Measurements from ENCODE around the gene SMAD2.

Gene SMAD2

DNA sequence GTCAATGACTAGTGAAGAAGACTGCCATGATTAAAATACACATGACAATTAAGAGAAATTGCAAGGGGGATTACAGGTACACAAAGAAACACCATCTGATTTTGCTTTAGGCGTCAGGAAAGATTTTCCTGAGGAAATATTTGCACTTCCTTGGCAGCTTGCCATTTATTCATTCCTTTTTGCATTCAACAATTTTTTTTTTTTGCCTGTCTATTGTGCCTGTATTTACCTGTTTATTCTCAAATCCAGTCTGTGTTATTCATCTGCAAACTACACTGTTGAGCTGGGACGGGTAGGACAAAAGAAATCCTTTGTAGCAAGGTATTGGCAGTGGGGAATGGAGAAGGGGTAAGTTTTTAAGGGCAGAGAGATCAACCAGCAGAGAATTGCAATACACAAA is 31.8 kb downstream of the SMAD2 start:
- no peak for DNase-seq (ENCODE audit: low read depth, low spot score)
- Histone ChIP-seq H3K27ac (ENCODE audit: low read length) (no peak overlapping the region), H3K4me1 (ENCODE audit: control insufficient read depth, insufficient read depth, low read length) (peaks cover 3% of the 10 kb centered on the region), H3K9me3 (ENCODE audit: control insufficient read depth, insufficient read depth, low read length) (no peaks in the 10 kb centered on the region), H3K4me3 (ENCODE audit: low read length) (no peak overlapping the region), H3K36me3 (ENCODE audit: control insufficient read depth, insufficient read depth, low read length) (peaks cover 2% of the 10 kb centered on the region; the same call in 1 of the 2 replicates), H3K27me3 (ENCODE audit: control insufficient read depth, insufficient read depth, low read length) (no peaks in the 10 kb centered on the region)
- WGBS (ENCODE audit: insufficient coverage, insufficient read length), result no CpG with 5 or more reads among the region's 2 CpGs

DNA sequence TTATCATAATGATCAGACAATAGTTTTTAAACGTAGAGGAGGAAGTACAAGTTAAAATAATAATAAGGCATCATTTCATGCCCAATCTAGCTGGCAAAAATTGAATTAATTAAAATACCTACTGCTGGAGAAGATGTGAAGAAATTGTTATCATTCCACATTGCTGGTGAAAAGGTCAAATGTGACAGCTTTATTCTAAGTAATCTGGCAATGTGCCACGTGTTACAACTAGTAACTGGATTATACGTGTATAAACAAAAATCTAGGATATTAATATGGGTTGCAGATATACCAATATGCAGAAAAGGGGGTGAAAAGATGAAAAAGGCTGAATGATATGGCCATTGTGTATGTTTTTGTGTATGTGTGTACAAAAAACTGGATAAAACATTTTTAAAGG is 32.4 kb downstream of the SMAD2 start:
- H3K9me3 ChIP-seq (ENCODE audit: control insufficient read depth, insufficient read depth, low read length), result no peaks in the 10 kb centered on the region
- DNase-seq (ENCODE audit: low read depth, low spot score), result no peak
- no peaks in the 10 kb centered on the region for H3K27me3 ChIP-seq (ENCODE audit: control insufficient read depth, insufficient read depth, low read length)
- peaks cover 2% of the 10 kb centered on the region; the same call in 1 of the 2 replicates for H3K36me3 ChIP-seq (ENCODE audit: control insufficient read depth, insufficient read depth, low read length)
- H3K4me3 ChIP-seq (ENCODE audit: low read length), result no peak overlapping the region
- H3K27ac ChIP-seq (ENCODE audit: low read length), result no peak overlapping the region
- no CpG with 5 or more reads among the region's 3 CpGs for WGBS (ENCODE audit: insufficient coverage, insufficient read length)
- peaks cover 3% of the 10 kb centered on the region for H3K4me1 ChIP-seq (ENCODE audit: control insufficient read depth, insufficient read depth, low read length)

DNA sequence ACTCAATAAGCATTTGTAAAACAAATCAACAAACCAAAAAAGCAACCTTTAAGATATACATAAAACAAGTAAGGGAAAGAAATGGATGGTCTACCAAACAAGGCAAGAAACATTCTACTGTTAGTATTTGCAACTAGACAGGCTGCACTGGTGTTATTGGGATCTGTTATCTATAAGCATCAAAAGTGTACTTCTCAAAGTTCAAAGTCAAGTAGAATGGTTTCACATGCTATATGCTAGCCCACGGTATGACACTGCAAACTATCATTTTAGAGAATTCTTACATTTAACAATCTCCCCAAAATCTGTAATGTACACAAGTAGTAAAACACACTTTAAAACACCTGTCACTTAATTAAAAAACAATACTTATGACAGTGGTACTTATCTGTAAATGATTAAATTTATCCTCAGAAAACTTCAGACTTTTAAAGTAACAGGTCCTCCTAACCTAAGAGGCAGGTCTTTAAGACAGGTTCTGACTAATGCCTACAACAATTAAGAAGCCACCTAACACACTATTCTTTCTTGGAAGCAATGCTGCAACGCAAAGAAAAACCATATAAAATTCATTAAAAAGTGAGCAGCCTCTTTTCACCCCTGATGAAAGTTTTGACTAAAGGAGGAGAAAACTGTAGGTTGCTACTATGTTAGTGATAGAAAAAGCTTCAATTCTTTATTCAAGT is 34.8 kb downstream of the SMAD2 start:
- Histone ChIP-seq H3K9me3 (ENCODE audit: control insufficient read depth, insufficient read depth, low read length) (no peaks in the 10 kb centered on the region), H3K4me1 (ENCODE audit: control insufficient read depth, insufficient read depth, low read length) (peaks cover 3% of the 10 kb centered on the region; the same call in 1 of the 2 replicates), H3K36me3 (ENCODE audit: control insufficient read depth, insufficient read depth, low read length) (peaks cover 2% of the 10 kb centered on the region; the same call in 1 of the 2 replicates), H3K4me3 (ENCODE audit: low read length) (no peak overlapping the region), H3K27me3 (ENCODE audit: control insufficient read depth, insufficient read depth, low read length) (no peaks in the 10 kb centered on the region), H3K27ac (ENCODE audit: low read length) (no peak overlapping the region)
- no peak for DNase-seq (ENCODE audit: low read depth, low spot score)
- WGBS (ENCODE audit: insufficient coverage, insufficient read length), result no CpG with 5 or more reads among the region's 2 CpGs

DNA sequence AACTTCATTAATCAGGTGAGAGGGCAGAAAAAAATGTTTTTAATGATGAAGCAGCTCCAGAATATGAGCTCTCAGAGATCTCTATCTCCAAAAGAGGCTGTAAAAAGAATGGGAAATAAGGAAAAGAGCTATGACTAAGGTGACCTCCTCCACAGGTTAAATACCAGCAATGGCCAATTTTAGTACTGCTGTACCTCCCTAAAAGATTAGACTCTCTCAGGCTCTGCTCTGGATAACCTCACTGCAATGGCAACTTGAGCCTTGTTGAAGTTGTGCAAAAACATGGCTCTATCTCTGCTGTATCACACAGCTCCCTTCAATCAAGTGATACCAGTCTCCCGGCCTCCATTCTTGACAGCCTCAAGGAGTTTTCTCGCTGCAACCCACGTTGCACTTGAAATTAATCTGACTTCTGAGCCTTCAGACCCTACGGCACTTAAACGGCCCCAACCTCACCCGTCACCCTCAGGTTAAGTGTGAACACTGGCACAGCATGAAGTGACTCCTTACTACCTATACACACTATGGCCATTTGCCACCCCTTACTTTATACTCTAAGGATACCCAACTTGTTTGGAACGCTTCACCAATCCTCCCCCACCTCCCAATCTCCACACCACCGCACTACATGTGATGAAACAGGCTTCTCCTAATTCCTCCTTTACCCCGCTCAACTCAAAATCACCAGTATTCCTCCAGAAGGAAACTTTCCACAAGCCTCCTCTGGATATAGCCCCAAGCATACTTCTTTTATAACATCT is 36.3 kb downstream of the SMAD2 start:
- no peak overlapping the region for H3K4me3 ChIP-seq (ENCODE audit: low read length)
- H3K4me1 ChIP-seq (ENCODE audit: control insufficient read depth, insufficient read depth, low read length), result peaks cover 3% of the 10 kb centered on the region; the same call in 1 of the 2 replicates
- no peak overlapping the region for H3K27ac ChIP-seq (ENCODE audit: low read length)
- 100% methylated on average over 2 of the region's 9 CpGs for WGBS (ENCODE audit: insufficient coverage, insufficient read length)
- no peaks in the 10 kb centered on the region for H3K27me3 ChIP-seq (ENCODE audit: control insufficient read depth, insufficient read depth, low read length)
- H3K36me3 ChIP-seq (ENCODE audit: control insufficient read depth, insufficient read depth, low read length), result peaks cover 2% of the 10 kb centered on the region; the same call in 1 of the 2 replicates
- no peaks in the 10 kb centered on the region for H3K9me3 ChIP-seq (ENCODE audit: control insufficient read depth, insufficient read depth, low read length)
- DNase-seq (ENCODE audit: low read depth, low spot score), result no peak

DNA sequence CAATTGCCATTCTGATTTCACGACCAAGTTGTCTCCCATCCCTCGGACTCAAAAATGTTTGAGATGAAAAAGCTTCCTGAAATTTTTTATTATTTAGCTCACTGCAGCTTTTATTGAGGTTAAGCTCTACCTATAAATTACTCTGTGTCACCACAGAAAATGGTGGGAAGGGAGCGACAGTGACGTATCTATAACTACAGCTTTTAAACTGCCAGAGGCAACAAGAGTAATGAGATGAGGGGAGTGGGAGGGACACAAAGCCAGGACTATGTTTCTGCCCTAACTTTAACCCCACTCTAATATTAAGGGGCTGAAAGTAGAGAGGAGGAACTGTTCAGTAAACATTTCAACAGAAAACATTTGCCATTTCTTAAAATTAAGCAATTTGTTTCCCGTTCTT is 37.4 kb downstream of the SMAD2 start:
- no peak for DNase-seq (ENCODE audit: low read depth, low spot score)
- WGBS (ENCODE audit: insufficient coverage, insufficient read length), result no CpG with 5 or more reads among the region's 5 CpGs
- H3K36me3 ChIP-seq (ENCODE audit: control insufficient read depth, insufficient read depth, low read length), result peaks cover 2% of the 10 kb centered on the region; the same call in 1 of the 2 replicates

DNA sequence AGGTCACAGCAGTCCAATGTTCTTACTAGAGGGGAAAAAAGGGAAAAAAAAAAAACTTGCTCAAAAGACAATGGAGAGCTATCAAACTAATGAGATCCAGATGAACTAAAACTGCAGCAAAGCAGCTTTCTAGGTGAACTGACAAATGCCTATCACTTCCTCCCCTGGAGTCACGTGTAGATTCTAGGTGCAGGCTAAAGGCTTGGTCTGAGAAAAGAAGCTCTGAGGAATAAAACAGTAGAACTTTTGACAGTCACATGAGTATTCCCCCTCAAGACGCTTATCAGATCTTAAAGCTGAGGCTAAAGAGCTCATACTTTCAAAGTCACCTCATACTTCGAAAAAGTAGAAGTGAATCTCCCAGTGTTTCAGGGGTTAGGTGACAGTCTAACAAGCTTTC is 42.3 kb downstream of the SMAD2 start:
- no peaks in the 10 kb centered on the region for H3K9me3 ChIP-seq (ENCODE audit: control insufficient read depth, insufficient read depth, low read length)
- no peaks in the 10 kb centered on the region for H3K27me3 ChIP-seq (ENCODE audit: control insufficient read depth, insufficient read depth, low read length)
- no peaks in the 10 kb centered on the region for H3K4me1 ChIP-seq (ENCODE audit: control insufficient read depth, insufficient read depth, low read length)
- DNase-seq (ENCODE audit: low read depth, low spot score), result no peak
- 0 out of 2 replicates have a peak, but pooled peaks cover 3% of the 10 kb centered on the region for H3K36me3 ChIP-seq (ENCODE audit: control insufficient read depth, insufficient read depth, low read length)
- no peak overlapping the region for H3K27ac ChIP-seq (ENCODE audit: low read length)
- no CpG with 5 or more reads among the region's 3 CpGs for whole genome bisulfite sequencing (ENCODE audit: insufficient coverage, insufficient read length)
- H3K4me3 ChIP-seq (ENCODE audit: low read length), result no peak overlapping the region

More for the DNA sequence above, 37.4 kb downstream of the SMAD2 start:
- Histone ChIP-seq H3K9me3 (ENCODE audit: control insufficient read depth, insufficient read depth, low read length) (no peaks in the 10 kb centered on the region), H3K27me3 (ENCODE audit: control insufficient read depth, insufficient read depth, low read length) (no peaks in the 10 kb centered on the region), H3K27ac (ENCODE audit: low read length) (no peak overlapping the region), H3K4me1 (ENCODE audit: control insufficient read depth, insufficient read depth, low read length) (peaks cover 3% of the 10 kb centered on the region; the same call in 1 of the 2 replicates), H3K4me3 (ENCODE audit: low read length) (no peak overlapping the region)

DNA sequence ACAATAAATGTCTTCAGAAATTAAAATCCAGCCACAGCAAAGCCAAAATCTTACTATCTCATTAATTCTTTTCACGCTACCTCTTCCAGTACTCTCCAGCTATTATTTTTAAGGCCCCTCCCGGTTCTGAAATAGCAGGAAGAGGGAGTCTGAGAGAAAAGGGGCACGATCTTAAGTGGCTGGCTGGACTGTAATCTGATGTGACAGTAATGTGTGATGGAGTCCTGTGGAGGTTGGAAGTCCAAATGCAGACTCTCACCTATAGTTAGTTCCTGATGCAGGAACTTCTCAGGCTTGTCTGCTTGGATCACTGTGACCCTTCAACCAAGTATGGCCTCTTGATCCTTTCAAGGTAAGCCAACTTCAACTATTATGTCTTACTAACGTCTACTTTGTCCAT is 43.2 kb downstream of the SMAD2 start:
- DNase-seq (ENCODE audit: low read depth, low spot score), result no peak
- Histone ChIP-seq H3K9me3 (ENCODE audit: control insufficient read depth, insufficient read depth, low read length) (no peaks in the 10 kb centered on the region), H3K27me3 (ENCODE audit: control insufficient read depth, insufficient read depth, low read length) (no peaks in the 10 kb centered on the region), H3K4me1 (ENCODE audit: control insufficient read depth, insufficient read depth, low read length) (no peaks in the 10 kb centered on the region), H3K36me3 (ENCODE audit: control insufficient read depth, insufficient read depth, low read length) (0 out of 2 replicates have a peak, but pooled peaks cover 3% of the 10 kb centered on the region), H3K4me3 (ENCODE audit: low read length) (no peak overlapping the region), H3K27ac (ENCODE audit: low read length) (no peak overlapping the region)
- WGBS (ENCODE audit: insufficient coverage, insufficient read length), result 100% methylated on average over 1 of the region's 4 CpGs

DNA sequence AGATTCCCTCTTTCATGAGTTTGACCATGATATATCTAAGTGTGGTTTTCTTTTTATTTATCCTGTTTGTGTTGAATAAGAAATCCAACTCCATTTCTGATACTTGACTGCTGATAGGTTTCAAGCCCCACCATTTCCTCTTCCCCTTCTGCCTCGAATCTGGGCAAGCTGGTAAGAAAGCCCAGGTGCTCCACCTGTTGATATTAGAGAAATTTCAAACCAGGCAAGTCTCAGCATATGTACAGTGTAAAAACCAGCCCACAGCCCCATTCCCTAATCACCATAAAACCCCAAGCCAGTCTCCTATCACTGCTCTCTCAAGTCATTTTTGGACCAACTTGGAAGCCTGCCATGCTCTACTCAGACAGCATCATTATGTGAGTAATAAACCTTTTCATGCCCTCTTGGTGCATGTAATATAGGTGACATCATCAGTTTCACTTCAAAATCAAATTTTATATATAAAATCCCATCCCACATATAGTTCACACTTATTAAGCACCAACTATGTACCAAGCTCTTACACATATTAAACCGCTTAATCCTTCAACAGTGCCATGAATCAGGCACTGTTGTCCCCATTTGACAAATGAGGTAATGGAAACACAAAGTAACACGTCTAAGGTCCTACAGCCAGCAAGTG is 46.6 kb downstream of the SMAD2 start:
- Histone ChIP-seq H3K4me1 (ENCODE audit: control insufficient read depth, insufficient read depth, low read length) (no peaks in the 10 kb centered on the region), H3K27ac (ENCODE audit: low read length) (no peak overlapping the region), H3K4me3 (ENCODE audit: low read length) (no peak overlapping the region), H3K9me3 (ENCODE audit: control insufficient read depth, insufficient read depth, low read length) (no peaks in the 10 kb centered on the region), H3K36me3 (ENCODE audit: control insufficient read depth, insufficient read depth, low read length) (peaks cover 6% of the 10 kb centered on the region; the same call in 1 of the 2 replicates), H3K27me3 (ENCODE audit: control insufficient read depth, insufficient read depth, low read length) (no peaks in the 10 kb centered on the region)
- DNase-seq (ENCODE audit: low read depth, low spot score), result no peak
- 100% methylated on average over 1 of the region's 3 CpGs for WGBS (ENCODE audit: insufficient coverage, insufficient read length)

DNA sequence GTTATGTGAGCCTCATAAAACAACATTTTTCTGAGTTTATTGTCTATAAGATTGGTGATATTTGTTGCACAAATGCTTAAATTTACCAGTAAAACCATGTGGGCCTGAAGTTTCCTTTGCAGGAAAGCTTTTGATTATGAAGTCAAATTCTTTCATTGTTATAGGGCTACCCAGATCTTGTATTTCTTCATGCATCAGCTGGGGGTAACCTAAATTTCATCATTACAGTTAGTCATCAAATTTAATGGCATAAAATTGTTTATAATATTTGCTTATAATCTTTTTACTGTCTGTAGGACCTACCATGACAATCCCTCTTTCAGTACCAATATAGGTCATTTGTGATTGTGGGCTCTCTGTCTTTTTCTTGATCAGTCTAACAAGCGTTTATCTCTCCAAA is 47.8 kb downstream of the SMAD2 start:
- H3K36me3 ChIP-seq (ENCODE audit: control insufficient read depth, insufficient read depth, low read length), result peaks cover 6% of the 10 kb centered on the region; the same call in 1 of the 2 replicates
- H3K4me3 ChIP-seq (ENCODE audit: low read length), result no peak overlapping the region
- WGBS (ENCODE audit: insufficient coverage, insufficient read length), result 100% methylated on average over 1 of the region's 1 CpG

DNA sequence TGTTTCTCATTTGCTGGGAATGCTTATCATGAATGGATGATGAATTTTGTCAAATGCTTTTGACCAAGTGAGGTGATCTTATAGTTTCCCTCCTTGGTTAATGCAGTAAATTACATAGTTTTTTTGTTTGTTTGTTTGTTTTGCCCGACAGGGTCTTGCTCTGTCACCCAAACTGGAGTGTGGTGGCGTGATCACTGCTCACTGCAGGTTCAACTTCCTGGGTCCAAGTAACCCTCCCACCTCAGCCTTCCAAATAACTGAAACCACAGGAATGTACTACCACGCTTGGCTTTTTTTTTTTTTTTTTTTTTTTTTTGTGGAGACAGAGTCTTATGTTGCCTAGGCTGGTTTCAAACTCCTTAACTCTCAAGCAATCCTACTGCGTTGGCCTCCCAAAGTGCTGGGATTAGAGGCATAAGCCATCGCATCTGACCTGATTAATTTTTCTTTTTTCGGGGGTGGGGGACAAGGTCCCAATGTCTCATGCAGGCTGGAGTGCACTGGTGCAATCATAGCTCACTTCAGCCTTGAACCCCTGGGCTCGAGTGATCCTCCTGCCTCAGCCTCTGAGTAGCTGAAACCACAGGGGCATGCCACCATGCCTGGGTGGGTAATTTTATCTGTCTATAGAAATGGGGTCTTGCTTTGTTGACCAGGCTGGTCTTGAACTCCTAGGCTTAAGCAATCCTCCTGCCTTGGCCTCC is 48.6 kb downstream of the SMAD2 start:
- H3K27ac ChIP-seq (ENCODE audit: low read length), result no peak overlapping the region

More for the DNA sequence above, 47.8 kb downstream of the SMAD2 start:
- no peaks in the 10 kb centered on the region for H3K9me3 ChIP-seq (ENCODE audit: control insufficient read depth, insufficient read depth, low read length)
- H3K27me3 ChIP-seq (ENCODE audit: control insufficient read depth, insufficient read depth, low read length), result no peaks in the 10 kb centered on the region
- H3K27ac ChIP-seq (ENCODE audit: low read length), result no peak overlapping the region
- no peaks in the 10 kb centered on the region for H3K4me1 ChIP-seq (ENCODE audit: control insufficient read depth, insufficient read depth, low read length)
- no peak for DNase-seq (ENCODE audit: low read depth, low spot score)

More for the DNA sequence above, 48.6 kb downstream of the SMAD2 start:
- no CpG with 5 or more reads among the region's 7 CpGs for WGBS (ENCODE audit: insufficient coverage, insufficient read length)
- Histone ChIP-seq H3K36me3 (ENCODE audit: control insufficient read depth, insufficient read depth, low read length) (peaks cover 6% of the 10 kb centered on the region; the same call in 1 of the 2 replicates), H3K4me3 (ENCODE audit: low read length) (no peak overlapping the region), H3K27me3 (ENCODE audit: control insufficient read depth, insufficient read depth, low read length) (no peaks in the 10 kb centered on the region), H3K4me1 (ENCODE audit: control insufficient read depth, insufficient read depth, low read length) (no peaks in the 10 kb centered on the region), H3K9me3 (ENCODE audit: control insufficient read depth, insufficient read depth, low read length) (no peaks in the 10 kb centered on the region)
- DNase-seq (ENCODE audit: low read depth, low spot score), result no peak
